ENCODE results near the gene AFF3. TPM values are rescaled to one million over a fixed set of nuclear protein-coding genes. Genes with fewer than 3 reads are reported as not detected.
A peak's percentile ranks its signal among the peaks of the same experiment; 100 is the strongest.

The AFF3 gene
- polyA plus RNA-seq, 3 donors: 22.1 to 24.9 (median 24.2) TPM

DNA sequence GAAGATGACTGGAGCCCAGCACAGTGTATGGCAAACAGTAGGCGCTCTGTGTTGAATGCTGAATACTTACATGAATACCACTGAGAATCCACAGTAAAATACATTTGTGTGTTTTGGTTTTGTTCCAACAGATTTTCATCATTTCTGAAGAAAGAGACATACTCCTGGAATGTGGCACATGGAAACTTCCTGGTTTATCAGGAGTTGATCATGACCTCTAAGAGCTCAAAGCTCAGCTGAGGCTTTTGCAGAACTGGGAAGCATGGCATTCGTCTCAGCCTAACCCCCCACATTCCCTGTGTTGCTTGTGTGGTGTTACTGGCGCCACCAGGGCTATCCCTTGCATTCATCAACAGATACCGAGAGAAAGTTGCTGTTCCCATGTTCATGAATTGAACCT lies 335.6 kb downstream of the AFF3 start:
- DNase-seq (ENCODE audit: extremely low read depth in 1 of 11, low read depth in 9 of 11, low spot score in 4 of 11): no peak

GRCh38 chr2:99805930-99806476 lies 336.4 kb downstream of the AFF3 start:
- no peak for DNase-seq (ENCODE audit: extremely low read depth in 1 of 11, low read depth in 9 of 11, low spot score in 4 of 11)

- no peak for DNase-seq (ENCODE audit: extremely low read depth in 1 of 11, low read depth in 9 of 11, low spot score in 4 of 11)
Observed at GRCh38 chr2:99803846-99804245, 338.5 kb downstream of the AFF3 start.

- no peak for DNase-seq (ENCODE audit: extremely low read depth in 1 of 11, low read depth in 9 of 11, low spot score in 4 of 11)
Observed at GRCh38 chr2:99802734-99803133, 339.7 kb downstream of the AFF3 start.

DNA sequence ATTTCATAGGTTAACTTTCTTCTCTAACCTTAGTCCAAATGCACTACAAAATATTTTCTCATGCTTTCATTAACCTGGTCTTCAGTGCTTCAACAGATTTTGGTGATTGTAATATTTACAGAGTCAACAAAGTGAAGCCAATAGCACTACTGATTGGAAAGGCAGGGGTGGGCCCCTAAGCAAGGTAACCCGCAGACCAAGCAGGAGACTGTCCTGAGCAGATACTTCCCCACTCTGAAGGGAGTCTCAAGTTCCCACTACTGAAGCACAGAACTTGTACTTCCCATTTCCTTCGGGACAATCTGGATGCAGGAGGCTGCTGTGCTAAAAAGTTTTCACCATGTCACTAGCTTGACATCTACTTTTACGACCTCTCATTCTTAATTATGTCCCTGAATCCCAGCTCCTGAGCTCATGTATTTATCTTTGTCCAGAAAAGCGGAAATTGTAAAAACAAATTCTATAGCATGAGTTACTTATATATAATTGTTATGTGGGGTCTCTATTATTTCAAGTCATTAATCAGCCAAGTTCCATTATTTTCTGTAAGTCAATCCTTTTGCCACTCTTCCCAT lies 341.0 kb downstream of the AFF3 start:
- DNase-seq (ENCODE audit: extremely low read depth in 1 of 11, low read depth in 9 of 11, low spot score in 4 of 11): peak in 6 of 11 donors; percentile 14 to 50 (median 23)

GRCh38 chr2:99797475-99797874 lies 344.9 kb downstream of the AFF3 start:
- no peak for DNase-seq (ENCODE audit: extremely low read depth in 1 of 11, low read depth in 9 of 11, low spot score in 4 of 11)

DNA sequence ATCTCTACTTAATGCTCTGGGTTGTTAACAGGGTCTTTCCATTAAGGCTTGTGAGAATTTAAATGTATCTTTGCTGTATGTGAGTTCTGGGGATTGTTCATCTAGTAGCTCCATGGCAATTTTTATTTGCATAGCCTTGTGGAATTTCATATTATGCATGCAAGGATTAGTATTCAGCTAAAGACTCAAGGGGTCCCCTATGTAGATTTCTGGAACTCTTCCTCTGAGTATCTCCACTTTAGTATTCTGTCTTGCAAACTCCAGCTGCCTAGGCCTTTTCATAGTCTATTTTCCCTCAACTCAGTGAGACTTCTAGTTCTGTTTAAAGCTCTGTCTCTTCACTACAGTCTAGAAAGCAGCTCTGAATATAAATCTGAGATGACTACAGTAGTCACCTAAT lies 348.0 kb downstream of the AFF3 start:
- DNase-seq (ENCODE audit: extremely low read depth in 1 of 11, low read depth in 9 of 11, low spot score in 4 of 11): no peak

- no peak for DNase-seq (ENCODE audit: extremely low read depth in 1 of 11, low read depth in 9 of 11, low spot score in 4 of 11)
Observed at GRCh38 chr2:99793022-99793421, 349.4 kb downstream of the AFF3 start.

DNA sequence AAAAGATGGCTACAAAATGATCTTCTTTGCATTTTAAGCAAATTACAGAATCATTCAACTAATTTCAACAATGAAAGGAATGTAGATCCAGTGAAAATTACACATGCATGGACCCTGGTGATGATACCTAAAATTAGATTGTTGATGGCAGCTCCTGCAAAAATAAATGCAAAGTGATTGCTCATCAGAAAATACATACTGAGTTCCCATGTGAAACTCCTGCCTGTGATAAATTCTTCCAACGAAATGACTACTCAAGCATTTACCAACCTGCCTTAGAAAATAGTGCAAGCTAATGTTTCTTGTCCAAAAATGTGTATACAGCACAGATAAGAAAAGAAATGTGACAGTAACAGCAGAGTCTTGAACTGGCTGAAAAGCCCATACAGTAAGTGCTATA lies 352.5 kb downstream of the AFF3 start:
- no peak for DNase-seq (ENCODE audit: extremely low read depth in 1 of 11, low read depth in 9 of 11, low spot score in 4 of 11)

GRCh38 chr2:99787769-99788382 lies 354.5 kb downstream of the AFF3 start:
- DNase-seq (ENCODE audit: extremely low read depth in 1 of 11, low read depth in 9 of 11, low spot score in 4 of 11): no peak

GRCh38 chr2:99786636-99787390 lies 355.6 kb downstream of the AFF3 start:
- no peak for DNase-seq (ENCODE audit: extremely low read depth in 1 of 11, low read depth in 9 of 11, low spot score in 4 of 11)

DNA sequence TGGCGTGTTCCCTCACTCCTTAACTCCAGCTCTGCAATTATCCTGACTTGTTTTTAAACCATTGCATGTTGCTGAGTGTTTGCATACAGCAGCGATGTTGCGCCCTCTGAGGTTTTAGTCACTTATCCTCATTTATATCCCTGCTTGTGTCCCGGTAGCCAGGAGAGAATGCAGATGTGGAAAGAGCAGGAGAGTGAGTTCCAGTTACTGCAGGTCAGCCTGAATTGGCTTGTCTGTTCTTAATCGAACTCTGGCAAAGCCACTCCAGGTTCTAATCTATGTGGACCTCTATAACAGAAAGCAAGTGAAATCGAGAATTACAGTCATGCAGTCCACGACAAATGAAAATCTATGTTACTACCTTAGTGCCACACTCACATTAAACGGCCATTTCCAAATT lies 357.4 kb downstream of the AFF3 start:
- DNase-seq (ENCODE audit: extremely low read depth in 1 of 11, low read depth in 9 of 11, low spot score in 4 of 11): no peak

GRCh38 chr2:99784282-99784681 lies 358.1 kb downstream of the AFF3 start:
- DNase-seq (ENCODE audit: extremely low read depth in 1 of 11, low read depth in 9 of 11, low spot score in 4 of 11): no peak

GRCh38 chr2:99780276-99780675 lies 362.1 kb downstream of the AFF3 start:
- DNase-seq (ENCODE audit: extremely low read depth in 1 of 11, low read depth in 9 of 11, low spot score in 4 of 11): no peak

DNA sequence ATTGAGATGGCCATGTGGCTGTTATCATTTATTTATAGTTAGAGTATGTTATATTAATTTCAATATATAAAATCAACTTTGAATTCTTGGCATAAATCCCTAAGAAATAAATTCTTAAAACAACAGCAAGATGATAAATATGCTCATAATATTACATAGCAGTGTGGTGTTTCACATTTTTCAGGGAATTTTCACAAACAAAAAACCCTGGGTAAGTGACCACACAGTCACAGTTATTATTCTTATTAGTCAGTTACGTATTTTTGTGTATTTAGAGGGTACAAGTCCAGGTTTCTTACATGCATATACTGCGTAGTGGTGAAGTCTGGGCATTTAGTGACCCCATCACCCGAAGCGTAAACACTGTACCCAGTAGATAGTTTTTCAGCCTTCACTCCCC lies 363.1 kb downstream of the AFF3 start:
- no peak for DNase-seq (ENCODE audit: extremely low read depth in 1 of 11, low read depth in 9 of 11, low spot score in 4 of 11)

DNA sequence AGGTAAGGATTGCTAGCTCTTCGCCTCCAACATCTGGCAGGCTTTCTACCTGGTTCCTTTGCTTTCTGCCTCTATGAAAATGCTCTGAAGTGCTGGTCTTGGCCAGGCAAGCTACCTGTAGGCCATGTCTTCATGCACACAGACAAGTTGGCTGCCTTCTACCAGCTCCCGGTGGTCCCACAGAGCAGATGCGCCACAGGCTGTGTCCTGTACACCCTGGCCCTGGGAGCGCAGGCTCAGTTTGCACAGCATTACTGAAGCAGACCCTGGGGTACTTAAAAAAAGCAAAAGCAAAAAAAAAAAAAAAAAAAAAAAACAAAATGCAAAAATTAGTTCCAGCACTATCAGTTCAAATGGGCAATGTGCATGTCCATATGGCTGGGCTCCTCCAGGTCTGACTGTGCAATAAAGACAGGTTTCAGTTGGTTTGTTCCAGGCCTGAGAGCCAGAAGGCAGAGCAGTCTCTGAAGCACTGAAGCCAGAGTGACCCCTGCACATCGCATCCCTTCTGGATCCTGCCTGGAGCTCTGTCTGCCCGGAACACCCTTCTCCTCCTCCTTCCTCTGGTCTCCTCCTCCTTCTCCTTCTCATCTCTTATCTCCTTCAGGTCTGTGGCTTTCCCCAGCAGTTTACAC lies 364.6 kb downstream of the AFF3 start:
- DNase-seq (ENCODE audit: extremely low read depth in 1 of 11, low read depth in 9 of 11, low spot score in 4 of 11): no peak

- DNase-seq (ENCODE audit: extremely low read depth in 1 of 11, low read depth in 9 of 11, low spot score in 4 of 11): no peak
Observed at GRCh38 chr2:99776906-99777646, 365.3 kb downstream of the AFF3 start.

DNA sequence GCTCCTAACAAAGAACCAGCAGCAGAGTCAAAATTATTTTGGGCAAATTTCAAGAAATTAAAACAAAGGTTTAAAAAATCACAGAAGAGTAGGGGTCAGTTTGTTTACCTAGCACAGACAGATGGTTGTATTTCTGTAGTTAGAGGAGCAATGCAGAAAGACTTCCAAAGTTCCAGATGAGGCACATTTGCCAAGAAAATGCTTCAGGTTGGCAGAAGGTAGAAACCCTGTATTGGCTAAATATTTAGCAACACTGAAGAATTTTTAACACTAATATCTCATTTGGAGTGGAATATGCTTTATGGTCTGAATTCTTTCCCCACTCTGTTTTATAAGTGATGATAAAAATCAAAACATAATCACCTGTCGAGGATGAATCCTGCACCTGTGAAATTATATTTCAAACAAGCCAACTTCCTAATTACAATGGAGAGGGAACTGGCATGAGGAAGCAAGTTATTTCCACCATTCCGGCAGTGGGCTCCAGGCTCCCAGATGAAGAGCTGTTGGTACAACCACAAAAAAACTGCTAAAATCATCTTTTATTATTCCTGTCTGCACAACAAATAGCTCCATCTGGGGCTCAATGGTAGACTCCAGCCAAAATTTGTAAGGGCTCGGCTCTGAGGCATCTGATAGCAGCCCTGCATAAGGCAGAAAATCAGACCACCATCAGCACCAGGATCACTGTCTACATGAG lies 366.0 kb downstream of the AFF3 start:
- no peak for DNase-seq (ENCODE audit: extremely low read depth in 1 of 11, low read depth in 9 of 11, low spot score in 4 of 11)

GRCh38 chr2:99775585-99775984 lies 366.8 kb downstream of the AFF3 start:
- DNase-seq (ENCODE audit: extremely low read depth in 1 of 11, low read depth in 9 of 11, low spot score in 4 of 11): no peak

Data from renal cortex interstitium (tissue), 11 donors.